GM12892 (cell line): ENCODE measurements around the gene ZNF638.

Source experiments
- POLR2A ChIP-seq: IDR thresholded peaks from 2 replicates; pipeline ENCODE4 v1.6.1; 2011; ENCODE audit warnings: low read depth, low read length, control low read depth
- POLR2AphosphoS5 ChIP-seq: IDR thresholded peaks from 2 replicates; pipeline ENCODE4 v1.6.1; 2011; ENCODE audit warnings: low read depth, low read length, control low read depth

- no peak for TF ChIP-seq POLR2AphosphoS5
- TF ChIP-seq POLR2A: no peak
Measured at GRCh38 chr2:71455011-71455740, 123.6 kb downstream of the ZNF638 start.
